ENCODE results near the gene SOWAHC.

Gene SOWAHC

GRCh38 chr2:109649736-109650695 lies 35.9 kb downstream of the SOWAHC start:
- Histone ChIP-seq H3K9me3 (ENCODE audit: control insufficient read depth, low read length) (no peaks in the 10 kb centered on the region), H3K27me3 (replicated peaks; ENCODE audit: control insufficient read depth, insufficient read depth, low read length) (no peaks in the 10 kb centered on the region)

DNA sequence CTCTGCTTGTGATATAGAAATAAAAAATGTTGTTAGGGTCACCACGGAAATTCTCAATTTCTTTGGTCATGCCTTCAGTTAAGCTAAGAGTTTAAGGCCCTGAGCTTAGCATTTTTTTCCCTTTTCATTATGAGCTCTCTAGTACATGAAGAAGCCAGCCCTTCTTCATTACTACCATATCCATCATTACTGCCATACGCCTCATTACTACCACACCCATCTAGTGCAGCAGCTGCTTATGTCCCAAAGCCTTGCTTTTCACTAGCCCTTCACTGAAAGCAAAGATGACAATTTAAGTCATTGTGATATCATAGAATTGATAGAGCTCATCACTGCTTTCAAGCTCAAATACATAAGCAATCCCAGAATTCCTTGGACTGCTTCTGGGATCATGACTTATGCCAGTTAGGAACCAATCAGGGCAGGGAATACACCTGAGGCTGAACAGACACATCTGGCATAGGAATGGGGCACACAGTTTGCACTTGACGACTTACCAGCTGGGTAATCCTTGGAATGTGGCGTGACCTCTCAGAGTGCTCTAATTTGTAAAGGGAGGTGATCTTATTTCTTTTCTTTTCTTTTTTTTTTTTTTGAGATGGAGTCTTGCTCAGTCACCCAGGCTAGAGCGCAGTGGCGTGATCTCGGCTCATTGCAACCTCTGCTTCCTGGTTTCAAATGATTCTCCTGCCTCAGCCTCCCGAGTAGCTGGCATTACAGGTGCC lies 40.3 kb downstream of the SOWAHC start:
- H3K9me3 ChIP-seq (ENCODE audit: control insufficient read depth, low read length), result no peaks in the 10 kb centered on the region
- no peaks in the 10 kb centered on the region for H3K27me3 ChIP-seq (replicated peaks; ENCODE audit: control insufficient read depth, insufficient read depth, low read length)
- no peak for DNase-seq (ENCODE audit: low read depth)
- no peak overlapping the region for H3K9ac ChIP-seq (ENCODE audit: low read length)
- H3K4me1 ChIP-seq (ENCODE audit: control insufficient read depth, insufficient read depth, low read length), result peaks cover 20% of the 10 kb centered on the region
- no peak overlapping the region for H3K4me3 ChIP-seq (ENCODE audit: low read length)
- H3K36me3 ChIP-seq (ENCODE audit: control insufficient read depth, insufficient read depth, low read length, severe bottlenecking), result no peaks in the 10 kb centered on the region

More at GRCh38 chr2:109649736-109650695, 35.9 kb downstream of the SOWAHC start:
- Histone ChIP-seq H3K4me1 (ENCODE audit: control insufficient read depth, insufficient read depth, low read length) (peaks cover 42% of the 10 kb centered on the region), H3K9ac (ENCODE audit: low read length) (no peak overlapping the region), H3K36me3 (ENCODE audit: control insufficient read depth, insufficient read depth, low read length, severe bottlenecking) (no peaks in the 10 kb centered on the region), H3K4me3 (ENCODE audit: low read length) (no peak overlapping the region)
- DNase-seq (ENCODE audit: low read depth), result no peak

DNA sequence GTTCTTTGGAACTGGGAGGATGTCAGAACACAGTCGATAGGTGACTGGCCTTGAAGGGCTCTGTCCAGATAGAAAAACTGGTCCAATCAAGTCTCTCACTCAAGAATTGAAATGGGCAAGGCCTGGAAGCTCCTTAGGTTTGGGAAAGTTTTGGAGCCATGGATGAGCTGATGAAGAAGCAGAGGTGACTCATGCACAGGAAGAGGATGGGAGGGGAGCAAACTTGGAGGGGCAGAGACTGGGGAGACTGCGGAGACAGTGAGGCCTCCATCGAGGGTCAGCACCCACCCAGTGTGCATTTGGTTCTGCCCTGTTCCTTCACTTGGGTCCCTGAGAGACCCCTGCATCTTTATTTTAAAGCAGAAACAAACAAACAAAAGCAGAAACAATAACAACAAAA lies 41.1 kb downstream of the SOWAHC start:
- no peaks in the 10 kb centered on the region for H3K9me3 ChIP-seq (ENCODE audit: control insufficient read depth, low read length)
- no peak overlapping the region for H3K4me3 ChIP-seq (ENCODE audit: low read length)
- no peak overlapping the region for H3K9ac ChIP-seq (ENCODE audit: low read length)
- no peaks in the 10 kb centered on the region for H3K36me3 ChIP-seq (ENCODE audit: control insufficient read depth, insufficient read depth, low read length, severe bottlenecking)
- no peaks in the 10 kb centered on the region for H3K27me3 ChIP-seq (replicated peaks; ENCODE audit: control insufficient read depth, insufficient read depth, low read length)
- peaks cover 12% of the 10 kb centered on the region for H3K4me1 ChIP-seq (ENCODE audit: control insufficient read depth, insufficient read depth, low read length)
- no peak for DNase-seq (ENCODE audit: low read depth)

GRCh38 chr2:109659396-109660045 lies 45.4 kb downstream of the SOWAHC start:
- H3K9ac ChIP-seq (ENCODE audit: low read length), result no peak overlapping the region
- no peak overlapping the region for H3K4me3 ChIP-seq (ENCODE audit: low read length)
- no peaks in the 10 kb centered on the region for H3K36me3 ChIP-seq (ENCODE audit: control insufficient read depth, insufficient read depth, low read length, severe bottlenecking)
- H3K9me3 ChIP-seq (ENCODE audit: control insufficient read depth, low read length), result no peaks in the 10 kb centered on the region
- H3K4me1 ChIP-seq (ENCODE audit: control insufficient read depth, insufficient read depth, low read length), result peaks cover 13% of the 10 kb centered on the region
- no peaks in the 10 kb centered on the region for H3K27me3 ChIP-seq (replicated peaks; ENCODE audit: control insufficient read depth, insufficient read depth, low read length)
- no peak for DNase-seq (ENCODE audit: low read depth)

DNA sequence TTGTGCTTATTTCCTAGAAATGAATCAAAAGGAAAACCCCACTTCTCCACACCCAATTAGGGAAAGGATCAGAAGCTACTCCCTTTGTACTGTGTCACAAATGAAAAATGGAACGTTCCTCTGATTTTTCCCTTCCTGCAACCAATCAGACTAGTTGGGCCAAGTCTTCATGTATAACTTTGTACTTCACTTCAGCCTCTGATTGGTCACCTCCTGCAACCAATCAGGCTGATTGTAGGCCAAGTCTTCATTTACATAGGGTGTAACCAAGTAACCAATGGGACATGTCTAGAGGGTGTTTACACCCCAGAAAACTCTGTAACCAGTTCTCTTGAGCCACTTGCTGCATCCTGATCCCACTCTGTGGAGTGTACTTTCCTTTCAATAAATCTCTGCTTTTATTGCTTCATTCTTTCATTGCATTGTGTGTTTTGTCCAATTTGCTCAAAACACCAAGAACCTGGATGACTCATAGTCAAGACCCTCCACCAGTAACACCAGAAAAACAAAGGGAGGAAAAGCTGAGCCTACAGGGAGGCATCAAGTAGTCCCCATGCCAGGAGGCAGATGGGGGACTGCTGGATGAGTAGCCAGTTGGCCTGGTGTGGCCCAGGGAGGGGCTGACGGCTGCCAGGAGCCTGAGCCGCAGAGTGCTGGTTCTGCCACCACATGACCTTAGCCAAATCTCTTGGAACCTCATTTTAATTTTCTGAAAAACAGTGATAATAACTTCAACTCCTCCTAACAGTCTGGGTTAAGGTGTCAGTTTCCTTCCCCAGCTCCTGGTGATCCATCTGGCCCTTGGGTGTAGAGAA lies 46.1 kb downstream of the SOWAHC start:
- Histone ChIP-seq H3K4me3 (ENCODE audit: low read length) (no peak overlapping the region), H3K27me3 (replicated peaks; ENCODE audit: control insufficient read depth, insufficient read depth, low read length) (no peaks in the 10 kb centered on the region), H3K9ac (ENCODE audit: low read length) (no peak overlapping the region), H3K9me3 (ENCODE audit: control insufficient read depth, low read length) (no peaks in the 10 kb centered on the region), H3K4me1 (ENCODE audit: control insufficient read depth, insufficient read depth, low read length) (peaks cover 13% of the 10 kb centered on the region), H3K36me3 (ENCODE audit: control insufficient read depth, insufficient read depth, low read length, severe bottlenecking) (no peaks in the 10 kb centered on the region)
- DNase-seq (ENCODE audit: low read depth), result no peak

- no peak overlapping the region for H3K4me3 ChIP-seq (ENCODE audit: low read length)
- DNase-seq (ENCODE audit: low read depth), result no peak
- H3K36me3 ChIP-seq (ENCODE audit: control insufficient read depth, insufficient read depth, low read length, severe bottlenecking), result no peaks in the 10 kb centered on the region
- no peak overlapping the region for H3K9ac ChIP-seq (ENCODE audit: low read length)
- H3K4me1 ChIP-seq (ENCODE audit: control insufficient read depth, insufficient read depth, low read length), result peaks cover 13% of the 10 kb centered on the region
- H3K9me3 ChIP-seq (ENCODE audit: control insufficient read depth, low read length), result no peaks in the 10 kb centered on the region
- no peaks in the 10 kb centered on the region for H3K27me3 ChIP-seq (replicated peaks; ENCODE audit: control insufficient read depth, insufficient read depth, low read length)
These were observed 48.7 kb downstream of the SOWAHC start for GRCh38 chr2:109662889-109663288.

DNA sequence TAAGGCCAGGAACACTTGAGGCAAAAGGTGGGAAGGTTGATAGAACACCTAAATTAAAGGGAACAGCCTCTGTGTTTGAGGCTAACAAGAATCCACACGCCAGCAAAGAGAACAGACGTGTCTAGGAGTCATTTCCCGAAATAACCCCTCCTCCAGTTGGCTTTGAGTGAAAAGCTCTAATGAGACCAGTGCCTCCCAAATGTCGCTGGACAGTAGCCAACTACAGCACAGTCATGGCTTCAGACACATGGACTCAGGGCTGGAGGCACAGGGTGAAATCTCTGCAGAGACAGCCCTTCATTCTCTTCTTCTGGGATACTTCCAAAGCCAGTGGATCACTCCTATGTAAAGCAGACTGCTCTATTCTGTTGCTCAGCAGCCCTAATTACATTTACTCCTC lies 49.6 kb downstream of the SOWAHC start:
- H3K27me3 ChIP-seq (replicated peaks; ENCODE audit: control insufficient read depth, insufficient read depth, low read length), result no peaks in the 10 kb centered on the region
- H3K4me3 ChIP-seq (ENCODE audit: low read length), result no peak overlapping the region
- no peak overlapping the region for H3K9ac ChIP-seq (ENCODE audit: low read length)
- H3K36me3 ChIP-seq (ENCODE audit: control insufficient read depth, insufficient read depth, low read length, severe bottlenecking), result no peaks in the 10 kb centered on the region
- peak; percentile 59 for DNase-seq (ENCODE audit: low read depth)
- H3K4me1 ChIP-seq (ENCODE audit: control insufficient read depth, insufficient read depth, low read length), result peaks cover 13% of the 10 kb centered on the region
- H3K9me3 ChIP-seq (ENCODE audit: control insufficient read depth, low read length), result no peaks in the 10 kb centered on the region

- Histone ChIP-seq H3K9ac (ENCODE audit: low read length) (no peak overlapping the region), H3K27me3 (replicated peaks; ENCODE audit: control insufficient read depth, insufficient read depth, low read length) (no peaks in the 10 kb centered on the region)
- no peak for DNase-seq (ENCODE audit: low read depth)
These were observed 52.3 kb downstream of the SOWAHC start for GRCh38 chr2:109666466-109666865.

More at GRCh38 chr2:109666466-109666865, 52.3 kb downstream of the SOWAHC start:
- H3K36me3 ChIP-seq (ENCODE audit: control insufficient read depth, insufficient read depth, low read length, severe bottlenecking), result no peaks in the 10 kb centered on the region
- peaks cover 13% of the 10 kb centered on the region for H3K4me1 ChIP-seq (ENCODE audit: control insufficient read depth, insufficient read depth, low read length)
- no peaks in the 10 kb centered on the region for H3K9me3 ChIP-seq (ENCODE audit: control insufficient read depth, low read length)
- H3K4me3 ChIP-seq (ENCODE audit: low read length), result no peak overlapping the region

Measured in adipocyte (in vitro differentiated cells).